ENCODE results near the gene GGCX.

The GGCX gene

GRCh38 chr2:85496436-85496835 is 64.9 kb downstream of the GGCX start:
- Histone ChIP-seq H3K79me2 (ENCODE audit: control insufficient read depth, insufficient read depth, low read length, unreplicated experiment) (no peaks in the 10 kb centered on the region), H3K27me3 (ENCODE audit: insufficient read depth, low read length) (no peaks in the 10 kb centered on the region), H3K4me1 (ENCODE audit: control insufficient read depth, insufficient read depth, low read length, unreplicated experiment) (peaks cover 7% of the 10 kb centered on the region), H2AFZ (ENCODE audit: low read length, unreplicated experiment) (no peak overlapping the region), H3K27ac (ENCODE audit: low read depth, low read length) (no peak overlapping the region), H3K4me3 (ENCODE audit: low read depth, low read length) (no peak overlapping the region), H3K36me3 (ENCODE audit: insufficient read depth, low read length) (no peaks in the 10 kb centered on the region)

Data from ACC112 (cell line).